Measurements from ENCODE around the gene ZNF248.

ZNF248 gene

GRCh38 chr10:37758074-37758473 is 99.3 kb downstream of the ZNF248 start:
- DNase-seq (ENCODE audit: extremely low read depth, low read depth), result no peak
- TF ChIP-seq CTCF (IDR thresholded peaks at IDR 0.05; ENCODE audit: low read depth, low read length, missing control alignments), result no peak
- no peak overlapping the region for H3K4me3 ChIP-seq (replicated peaks; ENCODE audit: low read depth, low read length)

GRCh38 chr10:37754538-37755323 is 102.7 kb downstream of the ZNF248 start:
- TF ChIP-seq CTCF (IDR thresholded peaks at IDR 0.05; ENCODE audit: low read depth, low read length, missing control alignments), result no peak
- no peak for DNase-seq (ENCODE audit: extremely low read depth, low read depth)
- H3K4me3 ChIP-seq (replicated peaks; ENCODE audit: low read depth, low read length), result no peak overlapping the region

- TF ChIP-seq CTCF (IDR thresholded peaks at IDR 0.05; ENCODE audit: low read depth, low read length, missing control alignments), result no peak
- DNase-seq (ENCODE audit: extremely low read depth, low read depth), result no peak
- H3K4me3 ChIP-seq (replicated peaks; ENCODE audit: low read depth, low read length), result no peak overlapping the region
Measured at GRCh38 chr10:37752334-37752875, 105.0 kb downstream of the ZNF248 start.

GRCh38 chr10:37748170-37748569 is 109.2 kb downstream of the ZNF248 start:
- no peak for TF ChIP-seq CTCF (IDR thresholded peaks at IDR 0.05; ENCODE audit: low read depth, low read length, missing control alignments)
- no peak for DNase-seq (ENCODE audit: extremely low read depth, low read depth)

GRCh38 chr10:37747081-37747480 is 110.3 kb downstream of the ZNF248 start:
- H3K4me3 ChIP-seq (replicated peaks; ENCODE audit: low read depth, low read length), result no peak overlapping the region
- TF ChIP-seq CTCF (IDR thresholded peaks at IDR 0.05; ENCODE audit: low read depth, low read length, missing control alignments), result no peak
- no peak for DNase-seq (ENCODE audit: extremely low read depth, low read depth)

More at GRCh38 chr10:37748170-37748569, 109.2 kb downstream of the ZNF248 start:
- H3K4me3 ChIP-seq (replicated peaks; ENCODE audit: low read depth, low read length), result no peak overlapping the region

- no peak overlapping the region for H3K4me3 ChIP-seq (replicated peaks; ENCODE audit: low read depth, low read length)
- no peak for DNase-seq (ENCODE audit: extremely low read depth, low read depth)
- no peak for TF ChIP-seq CTCF (IDR thresholded peaks at IDR 0.05; ENCODE audit: low read depth, low read length, missing control alignments)
Measured at GRCh38 chr10:37741831-37742230, 115.6 kb downstream of the ZNF248 start.

Data from HFF-Myc (cell line).